Fibroblast of lung (primary cell): ENCODE measurements around the gene COLEC11. TPM values are rescaled to one million over a fixed set of nuclear protein-coding genes. Genes with fewer than 3 reads are reported as not detected.
A peak's percentile ranks its signal among the peaks of the same experiment; 100 is the strongest.

ENCODE experiments used
- DNase-seq, 2 donors: peaks; one replicate each; pipeline versions ENCODE4 v3.0.0 to v3.0.0-alpha.2; 2010; ENCODE audit warnings: low read depth in 2 of 2
- H2AFZ ChIP-seq: 2 replicates; pipeline ENCODE4 v1.5.1; 2012; ENCODE audit warnings: low read length, control low read depth, inconsistent platforms
- H3K27ac ChIP-seq: 2 replicates; pipeline ENCODE4 v1.5.1; 2011; ENCODE audit warnings: low read length, control low read depth; ENCODE audit not compliant: insufficient read depth
- H3K27me3 ChIP-seq: 2 replicates; pipeline ENCODE4 v1.5.1; 2011; ENCODE audit warnings: mild to moderate bottlenecking, low read length; ENCODE audit not compliant: control insufficient read depth, insufficient read depth
- H3K36me3 ChIP-seq: 2 replicates; pipeline ENCODE4 v1.5.1; 2011; ENCODE audit warnings: low read length; ENCODE audit not compliant: control insufficient read depth, insufficient read depth
- H3K4me1 ChIP-seq: 2 replicates; pipeline ENCODE4 v1.5.1; 2011; ENCODE audit warnings: low read length; ENCODE audit not compliant: control insufficient read depth, insufficient read depth; ENCODE audit errors: extremely low read depth
- H3K4me2 ChIP-seq: 2 replicates; pipeline ENCODE4 v1.5.1; 2011; ENCODE audit warnings: low read length, control low read depth; ENCODE audit not compliant: insufficient read depth; ENCODE audit errors: extremely low read depth
- H3K4me3 ChIP-seq, 4 experiments: fragments of 200-600 bp in 1 of 4; sonication (generic) in 1 of 4; replicated peaks in 1 of 4; 2 replicates each; pipeline ENCODE4 v1.5.1; 2011 to 2016; ENCODE audit warnings: low read length in 4 of 4, low read depth in 3 of 4, mild to moderate bottlenecking in 3 of 4, control low read depth in 2 of 4, inconsistent platforms in 1 of 4, mixed read lengths in 1 of 4; ENCODE audit not compliant: insufficient read depth in 1 of 4; ENCODE audit errors: control extremely low read depth in 1 of 4
- H3K79me2 ChIP-seq: 2 replicates; pipeline ENCODE4 v1.5.1; 2012; ENCODE audit warnings: mild to moderate bottlenecking, low read length, inconsistent platforms; ENCODE audit not compliant: control insufficient read depth, insufficient read depth
- H3K9ac ChIP-seq: 2 replicates; pipeline ENCODE4 v1.5.1; 2011; ENCODE audit warnings: mild to moderate bottlenecking, low read length, control low read depth; ENCODE audit not compliant: insufficient read depth
- H3K9me3 ChIP-seq: 2 replicates; pipeline ENCODE4 v1.5.1; 2012; ENCODE audit warnings: low read depth, low read length; ENCODE audit not compliant: control insufficient read depth, insufficient read depth
- H4K20me1 ChIP-seq: 2 replicates; pipeline ENCODE4 v1.5.1; 2011; ENCODE audit warnings: low read length; ENCODE audit not compliant: control insufficient read depth, insufficient read depth; ENCODE audit errors: extremely low read depth
- EZH2 ChIP-seq: IDR thresholded peaks from 2 replicates; pipeline ENCODE4 v1.5.1; 2012; ENCODE audit warnings: low read length, control low read depth, mild to moderate bottlenecking; ENCODE audit errors: missing control alignments
- polyA minus RNA-seq: library from RNA; depleted of rRNA, polyadenylated mRNA; stranded (reverse); fragments of >200 nt; gene quantifications from 2 replicates; pipeline ENCODE4 v1.2.3, GENCODE V29; 2011; ENCODE audit warnings: low replicate concordance
- polyA plus RNA-seq, 2 donors: library from polyadenylated mRNA; depleted of rRNA in 1 of 2; stranded (reverse) in 1 of 2; unstranded in 1 of 2; fragments of >200 nt; gene quantifications; 2 replicates each; pipeline ENCODE4 v1.2.1, GENCODE V29; 2011 to 2012; ENCODE audit warnings: missing spikeins in 1 of 2
- total RNA-seq: library from RNA; depleted of rRNA; stranded (reverse); fragments of >200 nt; gene quantifications from 2 replicates; pipeline ENCODE4 v1.2.1, GENCODE V29; 2014
- TF ChIP-seq, protein P1 (sequence below), 2 donors: IDR thresholded peaks in 1 of 2; conservative IDR thresholded peaks in 1 of 2; 1 replicate in 1 of 2; 2 replicates in 1 of 2; pipeline ENCODE4 v1.5.1; 2011 to 2012; ENCODE audit warnings: low read length in 2 of 2, control low read depth in 1 of 2, inconsistent platforms in 1 of 2, low read depth in 1 of 2, mild to moderate bottlenecking in 1 of 2

Gene COLEC11
- total RNA-seq (0.77 and 0.83 TPM in 2 replicates), polyA plus RNA-seq (0.30 and 0.34 TPM in 2 replicates), polyA minus RNA-seq (0.82 TPM in 1 of 2 replicates, not detected in the other)
- 0.14 and 0.43 TPM in 2 replicates for polyA plus RNA-seq (2012)

DNA sequence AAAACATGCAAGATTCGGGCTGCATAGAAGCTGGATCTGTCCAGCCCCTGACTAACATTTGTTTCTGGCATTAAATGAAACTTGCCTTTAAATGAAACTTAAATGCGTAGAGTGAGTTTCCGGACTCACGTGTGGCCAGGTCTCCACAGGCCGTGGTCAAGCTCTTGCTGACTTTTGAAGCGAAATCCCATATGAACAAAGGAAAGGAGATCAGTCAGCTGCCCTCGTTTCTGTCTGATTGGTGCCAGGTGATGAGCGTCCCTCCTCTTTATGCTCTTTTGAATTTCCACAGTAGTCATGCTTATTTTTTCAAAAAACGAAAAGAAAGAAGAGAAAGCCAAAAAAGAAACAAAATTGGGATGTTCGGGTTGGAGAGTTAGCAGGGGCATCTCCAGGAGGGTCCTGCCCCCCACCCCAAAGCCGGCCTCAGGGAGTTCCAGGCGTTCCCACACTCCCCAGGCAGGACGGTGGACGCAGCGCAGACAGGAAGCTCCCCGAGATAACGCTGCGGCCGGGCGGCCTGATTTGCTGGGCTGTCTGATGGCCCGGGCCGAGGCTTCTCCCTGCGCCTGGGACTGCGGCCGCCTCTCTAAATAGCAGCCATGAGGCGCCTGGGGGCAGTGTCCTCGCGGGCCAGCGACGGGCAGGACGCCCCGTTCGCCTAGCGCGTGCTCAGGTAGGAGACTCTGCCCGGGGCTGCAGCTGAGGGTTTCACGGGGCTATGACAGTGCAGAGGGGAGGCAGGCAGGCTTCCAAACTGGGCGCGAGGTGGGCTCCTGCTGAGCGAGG, at the start of gene COLEC11:
COLEC11 (plus strand) TSS at position 620 of the 789 bp plus-strand sequence. CDS start 9,229 bp downstream, outside the sequence.
- peak in 1 of 2 donors; percentile 31 for DNase-seq
- no peaks in the 10 kb centered on the region for H3K79me2 ChIP-seq
- no peak within 1 kb of the TSS for H3K4me3 ChIP-seq
- no peaks in the 10 kb centered on the region for H3K27me3 ChIP-seq
- H3K36me3 ChIP-seq: no peaks in the 10 kb centered on the region
- TF ChIP-seq EZH2: no peak
- TF ChIP-seq, protein P1, sequence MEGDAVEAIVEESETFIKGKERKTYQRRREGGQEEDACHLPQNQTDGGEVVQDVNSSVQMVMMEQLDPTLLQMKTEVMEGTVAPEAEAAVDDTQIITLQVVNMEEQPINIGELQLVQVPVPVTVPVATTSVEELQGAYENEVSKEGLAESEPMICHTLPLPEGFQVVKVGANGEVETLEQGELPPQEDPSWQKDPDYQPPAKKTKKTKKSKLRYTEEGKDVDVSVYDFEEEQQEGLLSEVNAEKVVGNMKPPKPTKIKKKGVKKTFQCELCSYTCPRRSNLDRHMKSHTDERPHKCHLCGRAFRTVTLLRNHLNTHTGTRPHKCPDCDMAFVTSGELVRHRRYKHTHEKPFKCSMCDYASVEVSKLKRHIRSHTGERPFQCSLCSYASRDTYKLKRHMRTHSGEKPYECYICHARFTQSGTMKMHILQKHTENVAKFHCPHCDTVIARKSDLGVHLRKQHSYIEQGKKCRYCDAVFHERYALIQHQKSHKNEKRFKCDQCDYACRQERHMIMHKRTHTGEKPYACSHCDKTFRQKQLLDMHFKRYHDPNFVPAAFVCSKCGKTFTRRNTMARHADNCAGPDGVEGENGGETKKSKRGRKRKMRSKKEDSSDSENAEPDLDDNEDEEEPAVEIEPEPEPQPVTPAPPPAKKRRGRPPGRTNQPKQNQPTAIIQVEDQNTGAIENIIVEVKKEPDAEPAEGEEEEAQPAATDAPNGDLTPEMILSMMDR (conservative IDR thresholded peaks at IDR 0.05 in 1 of 2, IDR thresholded peaks at IDR 0.05 in 1 of 2; ENCODE audit: low read depth in 1 of 2, low read length in 2 of 2): peak in 1 of 2 donors; percentile 27
- no peak within 1 kb of the TSS for H3K9ac ChIP-seq
- H3K9me3 ChIP-seq: no peaks in the 10 kb centered on the region
- peak within 1 kb of the TSS; percentile 1 for H3K4me2 ChIP-seq
- no peaks in the 10 kb centered on the region for H3K4me1 ChIP-seq
- H4K20me1 ChIP-seq: no peaks in the 10 kb centered on the region
- no peak within 1 kb of the TSS for H3K27ac ChIP-seq
- peak within 1 kb of the TSS; percentile 32 for H2AFZ ChIP-seq

DNA sequence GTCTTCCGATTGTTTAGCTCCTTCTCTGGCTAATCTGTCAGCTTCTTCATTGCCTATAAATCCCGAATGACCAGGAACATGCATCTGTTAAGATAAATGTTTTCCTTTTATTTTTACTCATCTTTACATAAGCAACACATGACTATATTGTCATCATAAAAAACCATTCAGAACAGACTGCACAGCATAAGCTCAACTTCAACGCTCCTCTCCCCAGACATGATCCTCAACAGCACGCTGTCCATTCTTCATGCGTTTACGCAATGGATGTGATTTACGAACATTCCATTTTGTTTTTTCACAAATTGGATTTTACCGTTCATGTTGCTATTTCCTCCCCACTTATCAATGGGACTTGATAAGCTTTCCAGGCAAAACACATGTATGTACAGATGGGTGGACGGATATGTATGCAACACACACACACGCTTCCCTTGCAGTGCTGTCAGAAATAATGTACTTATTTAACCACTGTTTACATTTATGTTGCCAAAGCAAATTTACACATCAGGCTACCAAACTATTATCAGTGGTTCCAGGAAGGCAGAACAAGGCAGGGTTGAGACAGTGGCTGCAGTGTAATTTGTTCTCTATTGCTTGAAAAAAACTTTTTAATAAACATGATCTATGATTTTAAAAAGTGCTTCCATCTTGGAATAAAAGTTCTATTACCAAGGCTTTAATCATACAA, 49.0 kb upstream of the COLEC11 start:
- TF ChIP-seq, protein P1 (conservative IDR thresholded peaks at IDR 0.05 in 1 of 2, IDR thresholded peaks at IDR 0.05 in 1 of 2; ENCODE audit: low read depth in 1 of 2, low read length in 2 of 2): no peak
- no peak for TF ChIP-seq EZH2
- Histone ChIP-seq H4K20me1 (no peaks in the 10 kb centered on the region), H3K4me2 (no peak overlapping the region), H3K27me3 (no peaks in the 10 kb centered on the region), H3K36me3 (peaks cover 20% of the 10 kb centered on the region), H3K9me3 (no peaks in the 10 kb centered on the region), H2AFZ (no peak overlapping the region), H3K27ac (no peak overlapping the region), H3K9ac (no peak overlapping the region), H3K4me1 (no peaks in the 10 kb centered on the region), H3K79me2 (peaks cover 2% of the 10 kb centered on the region), H3K4me3 (no peak overlapping the region)
- peak in 1 of 2 donors; percentile 25 for DNase-seq

- H3K9me3 ChIP-seq: no peaks in the 10 kb centered on the region
- H3K27ac ChIP-seq: no peak overlapping the region
- no peak for TF ChIP-seq EZH2
- TF ChIP-seq, protein P1 (conservative IDR thresholded peaks at IDR 0.05 in 1 of 2, IDR thresholded peaks at IDR 0.05 in 1 of 2; ENCODE audit: low read depth in 1 of 2, low read length in 2 of 2): no peak
- H3K36me3 ChIP-seq: peaks cover 21% of the 10 kb centered on the region
- H2AFZ ChIP-seq: no peak overlapping the region
- H3K4me3 ChIP-seq: no peak overlapping the region
- no peak overlapping the region for H3K4me2 ChIP-seq
- H3K9ac ChIP-seq: no peak overlapping the region
- peaks cover 2% of the 10 kb centered on the region for H3K79me2 ChIP-seq
- DNase-seq: no peak
- H4K20me1 ChIP-seq: no peaks in the 10 kb centered on the region
- no peaks in the 10 kb centered on the region for H3K4me1 ChIP-seq
- H3K27me3 ChIP-seq: no peaks in the 10 kb centered on the region
Measured at GRCh38 chr2:3547915-3548314, 47.0 kb upstream of the COLEC11 start.
